Esophagus muscularis mucosa (tissue), 4 donors: ENCODE data around the gene SRXN1. TPM values are rescaled to one million over a fixed set of nuclear protein-coding genes. Genes with fewer than 3 reads are reported as not detected.
"Not testable (repeated sequence)": the region's sequence is repeated elsewhere in the genome, so short reads cannot be mapped to it uniquely, and the experiment has no call there.

Experiments used
- DNase-seq: peaks from one replicate; pipeline ENCODE4 v3.0.0-alpha.2; 2017; ENCODE audit errors: extremely low spot score
- H3K27ac ChIP-seq, 4 donors: fragments of 200-600 bp; sonication (generic); replicated peaks in 1 of 4; 1 replicate in 3 of 4; 2 replicates in 1 of 4; pipeline ENCODE4 v1.5.1; 2016 to 2019; ENCODE audit warnings: mild to moderate bottlenecking in 1 of 4
- H3K27me3 ChIP-seq, 4 donors: fragments of 200-600 bp; sonication (generic); one replicate each; pipeline versions ENCODE4 v1.5.1 to v1.6.0; 2016 to 2019
- H3K36me3 ChIP-seq, 4 donors: fragments of 200-600 bp; sonication (generic); one replicate each; pipeline ENCODE4 v1.5.1; 2016 to 2019
- H3K4me1 ChIP-seq, 4 donors: fragments of 200-600 bp; sonication (generic); one replicate each; pipeline ENCODE4 v1.5.1; 2016 to 2019
- H3K4me3 ChIP-seq, 4 donors: fragments of 200-600 bp; sonication (generic); 1 replicate in 2 of 4; 2 replicates in 2 of 4; pipeline ENCODE4 v1.5.1; 2016 to 2019; ENCODE audit warnings: mild to moderate bottlenecking in 4 of 4, moderate library complexity in 1 of 4
- H3K9me3 ChIP-seq, 4 donors: fragments of 200-600 bp; sonication (generic); 1 replicate in 3 of 4; 2 replicates in 1 of 4; pipeline ENCODE4 v1.5.1; 2016 to 2019
- CTCF ChIP-seq, 3 experiments: fragments of 200-600 bp in 2 of 3; fragments of 450-650 bp in 1 of 3; sonication (generic) in 2 of 3; IDR thresholded peaks; one replicate each; pipeline ENCODE4 v1.5.1; 2017 to 2019; ENCODE audit warnings: antibody characterized with exemption in 3 of 3, mild to moderate bottlenecking in 2 of 3, moderate library complexity in 1 of 3
- EP300 ChIP-seq: sonication (generic); formaldehyde crosslinking; IDR thresholded peaks from one replicate; pipeline ENCODE4 v1.6.1; 2017; ENCODE audit warnings: antibody characterized with exemption
- POLR2A ChIP-seq: fragments of 450-650 bp; IDR thresholded peaks from one replicate; pipeline ENCODE4 v1.6.1; 2017; ENCODE audit warnings: antibody characterized with exemption, moderate library complexity, mild to moderate bottlenecking, low read depth
- POLR2AphosphoS5 ChIP-seq, 2 donors: sonication (generic); formaldehyde crosslinking; IDR thresholded peaks; one replicate each; pipeline ENCODE4 v1.6.1; 2017; ENCODE audit warnings: antibody characterized with exemption in 2 of 2
- WGBS: methylation state at CpG from one replicate; pipeline ENCODE4 v1.1.5; 2018; 5-methylcytosine and 5-hydroxymethylcytosine counted together
- intact Hi-C: fragments of 100-400 bp; cut with DNase I; formaldehyde crosslinking; loops from one replicate; pipeline ENCODE4 v1.15.1; 2023
- total RNA-seq, 4 donors: library from RNA; depleted of rRNA; stranded (reverse); fragments of >200 nt; gene quantifications; one replicate each; pipeline versions ENCODE4 v1.1.0 to v1.2.1, GENCODE V29; 2016

The SRXN1 gene
- total RNA-seq, 4 donors from 2014 or later: 37.0 to 58.2 (median 41.4) TPM

DNA sequence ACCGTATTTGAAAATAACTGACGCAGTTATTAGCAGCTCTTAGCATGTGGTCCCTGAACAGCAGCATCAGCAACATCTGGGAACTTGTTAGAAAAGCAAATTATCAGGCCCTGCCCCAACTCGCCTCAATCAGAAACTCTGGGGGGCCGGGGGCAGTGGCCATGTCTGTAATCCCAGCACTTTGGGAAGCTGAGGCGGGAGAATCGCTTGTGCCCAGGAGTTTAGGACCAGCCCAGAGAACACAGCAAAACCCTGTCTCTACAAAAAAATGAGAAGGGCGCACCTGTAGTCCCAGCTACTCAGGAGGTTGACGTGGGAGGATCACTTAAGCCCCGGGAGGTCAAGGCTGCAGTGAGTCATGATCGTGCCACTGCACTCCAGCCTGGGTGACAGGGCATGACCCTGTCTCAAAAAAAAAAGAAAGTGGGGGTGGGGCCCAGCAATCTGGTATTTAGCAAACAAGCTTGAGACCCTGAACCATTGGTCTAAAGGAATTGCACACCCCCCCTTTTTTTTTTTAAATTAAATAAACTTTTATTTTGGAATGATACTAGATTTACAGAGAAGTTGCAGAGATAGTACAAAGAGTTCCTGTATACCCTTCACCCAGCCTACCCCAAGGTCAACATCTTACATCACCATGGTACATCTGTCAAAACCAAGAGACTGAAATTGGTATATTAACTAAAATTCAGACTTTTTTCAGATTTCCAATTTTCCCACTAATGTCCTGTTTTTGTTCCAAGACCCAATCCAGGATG, 6.7 kb downstream of the SRXN1 start:
- peaks cover 0 to 13% (median 0%) of the 10 kb centered on the region in 4 donors for H3K9me3 ChIP-seq
- no peak overlapping the region for H3K27ac ChIP-seq
- H3K4me1 ChIP-seq: peaks cover 19 to 37% (median 28%) of the 10 kb centered on the region in 4 donors
- DNase-seq: no peak
- intact Hi-C loops: loop anchor here (5.0 kb wide), 2 partner anchors 84 to 294 kb away; no protein-coding TSS in a partner anchor
- H3K4me3 ChIP-seq: no peak overlapping the region
- 87% methylated on average over 10 of the region's 10 CpGs for WGBS
- H3K36me3 ChIP-seq: peaks cover 25 to 46% (median 44%) of the 10 kb centered on the region in 4 donors
- peaks cover 0 to 17% (median 8%) of the 10 kb centered on the region in 4 donors for H3K27me3 ChIP-seq
- TF ChIP-seq POLR2A: no peak
- TF ChIP-seq CTCF (IDR thresholded peaks at IDR 0.05): no peak
- TF ChIP-seq POLR2AphosphoS5 (IDR thresholded peaks at IDR 0.05): no peak
- TF ChIP-seq EP300: no peak

DNA sequence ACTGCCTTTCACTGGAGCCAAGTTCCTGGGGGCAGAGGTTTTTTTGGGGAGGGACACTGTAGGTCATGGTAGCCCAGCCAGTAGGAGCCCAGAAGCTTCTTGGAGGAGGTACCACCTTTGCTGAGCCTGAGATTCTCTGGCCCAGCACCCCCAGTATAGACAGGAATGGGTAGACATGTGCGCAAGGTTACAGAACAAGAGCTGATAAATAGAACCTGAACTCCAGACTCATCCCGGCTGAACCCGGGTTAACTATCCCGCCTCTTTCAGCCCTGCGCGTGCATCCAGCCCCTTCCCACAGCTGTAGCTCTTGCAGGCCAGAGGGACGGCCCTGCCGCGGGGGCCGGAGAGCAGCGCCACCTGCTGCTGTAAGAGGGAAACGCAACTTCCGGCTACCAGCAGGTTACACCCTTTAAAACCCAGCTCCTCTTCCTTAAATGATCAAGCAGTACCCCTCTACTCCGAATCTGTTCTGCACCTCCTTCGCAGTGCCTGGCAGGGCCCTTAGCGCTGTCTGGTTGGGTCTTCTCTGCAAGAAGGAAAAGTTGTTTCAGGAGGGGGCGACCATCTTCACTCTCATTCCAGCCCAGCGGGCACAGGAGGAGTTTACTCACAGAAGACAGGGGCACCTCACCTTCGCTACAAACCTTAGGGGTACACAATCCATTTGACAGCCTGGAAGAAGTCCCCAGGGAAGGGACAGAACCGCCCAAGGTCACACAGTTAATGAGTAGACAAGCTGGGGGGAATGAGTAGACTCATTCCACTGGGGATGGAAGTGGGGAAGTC, 7.5 kb downstream of the SRXN1 start:
- no peak for DNase-seq
- peaks cover 0 to 13% (median 0%) of the 10 kb centered on the region in 4 donors for H3K9me3 ChIP-seq
- H3K4me1 ChIP-seq: peaks cover 15 to 29% (median 25%) of the 10 kb centered on the region in 4 donors
- TF ChIP-seq EP300 (no peak), CTCF (IDR thresholded peaks at IDR 0.05) (peak; percentile 78 to 94 (median 84)), POLR2A (no peak), POLR2AphosphoS5 (IDR thresholded peaks at IDR 0.05) (peak in 1 of 2 donors; percentile 55)
- intact Hi-C loops: loop anchor here (5.0 kb wide), 2 partner anchors 83 to 293 kb away; no protein-coding TSS in a partner anchor
- H3K27me3 ChIP-seq: peaks cover 0 to 24% (median 9%) of the 10 kb centered on the region in 4 donors
- no peak overlapping the region for H3K27ac ChIP-seq
- WGBS: 17% methylated on average over 20 of the region's 20 CpGs
- H3K4me3 ChIP-seq: no peak overlapping the region
- peaks cover 25 to 39% (median 38%) of the 10 kb centered on the region in 4 donors for H3K36me3 ChIP-seq

DNA sequence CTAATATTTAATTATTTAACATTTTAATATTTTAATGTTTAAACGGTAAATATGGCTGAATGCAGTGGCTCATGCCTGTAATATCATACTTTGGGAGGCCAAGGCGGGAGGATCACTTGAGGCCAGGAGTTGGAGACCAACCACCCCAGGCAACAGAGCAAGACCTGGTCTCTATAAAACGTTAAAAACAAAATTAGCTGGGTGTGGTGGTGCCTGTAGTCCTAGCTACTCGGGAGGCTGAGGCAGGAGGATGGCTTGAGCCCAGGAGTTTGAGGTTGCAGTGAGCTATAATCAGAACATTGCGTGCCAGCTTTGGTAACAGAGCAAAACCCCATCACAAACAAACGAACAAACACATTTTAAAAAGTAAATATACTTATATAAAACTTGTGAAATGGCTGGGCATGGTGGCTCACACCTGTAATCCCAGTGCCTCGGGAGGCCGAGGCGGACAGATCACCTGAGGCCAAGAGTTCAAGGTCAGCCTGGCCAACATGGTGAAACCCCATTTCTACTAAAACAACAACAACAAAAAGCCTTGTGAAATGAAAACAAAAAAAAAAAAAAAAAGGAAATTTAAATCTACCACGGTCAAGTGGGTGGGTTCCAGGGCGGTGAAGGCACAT, 8.2 kb downstream of the SRXN1 start:
- Histone ChIP-seq H3K27ac (no peak overlapping the region), H3K36me3 (peaks cover 21 to 32% (median 30%) of the 10 kb centered on the region in 4 donors), H3K27me3 (peaks cover 0 to 30% (median 9%) of the 10 kb centered on the region in 4 donors), H3K4me3 (no peak overlapping the region), H3K4me1 (peaks cover 15 to 29% (median 24%) of the 10 kb centered on the region in 4 donors), H3K9me3 (peaks cover 0 to 13% (median 0%) of the 10 kb centered on the region in 4 donors)
- 84% methylated on average over 11 of the region's 11 CpGs for WGBS
- intact Hi-C loops: loop anchor here (5.0 kb wide), 2 partner anchors 83 to 293 kb away; no protein-coding TSS in a partner anchor
- DNase-seq: no peak
- no peak for TF ChIP-seq POLR2A
- TF ChIP-seq POLR2AphosphoS5 (IDR thresholded peaks at IDR 0.05): no peak
- TF ChIP-seq CTCF (IDR thresholded peaks at IDR 0.05): no peak
- TF ChIP-seq EP300: no peak

GRCh38 chr20:642398-643174, 10.4 kb downstream of the SRXN1 start:
- Histone ChIP-seq H3K4me3 (peak overlapping the region; percentile 48 to 61 (median 51)), H3K9me3 (peaks cover 0 to 2% (median 0%) of the 10 kb centered on the region in 4 donors), H3K27ac (peak overlapping the region; percentile 29 to 61 (median 46)), H3K27me3 (peaks cover 0 to 33% (median 9%) of the 10 kb centered on the region in 4 donors), H3K36me3 (peaks cover 8 to 10% (median 9%) of the 10 kb centered on the region in 4 donors), H3K4me1 (peaks cover 15 to 29% (median 24%) of the 10 kb centered on the region in 4 donors)
- no peak for DNase-seq
- TF ChIP-seq EP300 (no peak), POLR2AphosphoS5 (IDR thresholded peaks at IDR 0.05) (no peak), POLR2A (no peak), CTCF (IDR thresholded peaks at IDR 0.05) (no peak)
- WGBS: 11% methylated on average over 23 of the region's 57 CpGs
- intact Hi-C loops: no loop called here

DNA sequence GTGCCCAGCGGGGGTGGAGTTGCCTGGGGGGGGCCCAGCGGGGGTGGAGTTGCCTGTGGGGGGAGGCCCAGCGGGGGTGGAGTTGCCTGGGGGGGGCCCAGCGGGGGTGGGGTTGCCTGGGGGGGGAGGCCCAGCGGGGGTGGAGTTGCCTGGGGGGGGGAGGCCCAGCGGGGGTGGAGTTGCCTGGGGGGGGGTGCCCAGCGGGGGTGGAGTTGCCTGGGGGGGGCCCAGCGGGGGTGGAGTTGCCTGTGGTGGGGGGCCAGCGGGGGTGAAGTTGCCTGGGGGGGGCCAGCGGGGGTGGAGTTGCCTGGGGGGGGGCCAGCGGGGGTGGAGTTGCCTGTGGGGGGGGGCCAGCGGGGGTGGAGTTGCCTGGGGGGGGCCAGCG, 11.0 kb downstream of the SRXN1 start:
- DNase-seq, H3K9me3 ChIP-seq, H3K36me3 ChIP-seq, intact Hi-C loops: not testable (repeated sequence)
- Histone ChIP-seq H3K27ac (peak overlapping the region in 3 of 4 donors; percentile 29 to 61 (median 58)), H3K4me3 (peak overlapping the region; percentile 48 to 61 (median 51)), H3K4me1 (peaks cover 15 to 28% (median 22%) of the 10 kb centered on the region in 4 donors), H3K27me3 (peaks cover 0 to 38% (median 9%) of the 10 kb centered on the region in 4 donors)
- WGBS: no CpG with 5 or more reads among the region's 13 CpGs
